Measurements from ENCODE around the gene NUDT17. TPM values are rescaled to one million over a fixed set of nuclear protein-coding genes. Genes with fewer than 3 reads are reported as not detected.
A peak's percentile ranks its signal among the peaks of the same experiment; 100 is the strongest.

The NUDT17 gene
- total RNA-seq, 1 donor from 2014 or later, result 13.6 TPM

DNA sequence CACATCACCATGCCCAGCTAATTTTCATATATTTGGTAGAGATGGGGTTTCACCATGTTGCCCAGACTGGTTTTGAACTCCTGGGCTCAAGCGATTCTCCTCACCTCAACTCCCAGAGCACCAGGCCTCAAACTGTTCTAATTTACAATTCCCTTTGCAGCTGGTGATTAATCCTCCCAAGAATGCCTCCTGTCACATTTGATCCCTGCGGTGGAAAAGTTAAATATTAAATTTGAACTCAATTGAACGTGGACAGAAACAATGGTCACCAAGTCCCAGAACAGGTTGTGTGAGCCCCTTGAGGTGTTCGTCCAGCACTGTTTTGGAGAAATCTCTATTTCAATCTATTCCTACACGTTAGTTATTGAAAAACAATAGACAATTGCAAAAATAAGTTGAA, 42.2 kb downstream of the NUDT17 start:
- peak; percentile 20 for DNase-seq (ENCODE audit: low read depth)

- no peak for DNase-seq (ENCODE audit: low read depth)
Measured at GRCh38 chr1:145889722-145890121, 44.3 kb downstream of the NUDT17 start.

- peak; percentile 83 for DNase-seq (ENCODE audit: low read depth)
Measured at GRCh38 chr1:145891143-145891542, 45.7 kb downstream of the NUDT17 start.

GRCh38 chr1:145891587-145892485, 46.4 kb downstream of the NUDT17 start:
- DNase-seq (ENCODE audit: low read depth), result peak; percentile 99

DNA sequence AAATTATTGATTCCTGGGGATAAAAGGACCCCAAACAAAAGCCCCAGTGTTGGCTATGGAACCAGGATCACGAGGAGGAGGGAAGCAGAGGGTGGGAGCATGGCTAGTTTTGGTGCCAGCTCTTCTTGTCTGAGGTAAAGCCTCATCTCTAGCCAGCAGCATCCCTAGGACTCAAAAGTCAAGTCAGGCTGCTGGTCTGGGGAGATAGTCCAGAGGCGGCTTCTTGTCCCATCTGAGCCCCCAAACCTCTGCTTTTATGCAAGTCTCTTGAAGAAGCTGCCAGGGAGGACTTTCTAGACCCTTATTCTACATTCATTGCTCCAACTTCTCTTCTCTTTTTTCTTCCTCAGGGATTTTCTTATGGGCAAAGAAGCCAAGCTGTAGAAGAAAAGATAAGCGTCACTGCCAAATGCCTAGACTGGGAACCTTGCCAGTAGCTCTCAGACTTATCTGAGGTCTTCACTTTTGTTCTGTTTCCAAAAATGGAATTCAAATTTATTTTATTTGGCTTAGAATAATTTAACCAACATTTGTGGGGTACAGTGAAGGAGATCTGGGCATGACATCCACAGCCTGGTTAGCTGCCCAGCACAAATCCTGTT, 47.2 kb downstream of the NUDT17 start:
- peak; percentile 67 for DNase-seq (ENCODE audit: low read depth)

DNA sequence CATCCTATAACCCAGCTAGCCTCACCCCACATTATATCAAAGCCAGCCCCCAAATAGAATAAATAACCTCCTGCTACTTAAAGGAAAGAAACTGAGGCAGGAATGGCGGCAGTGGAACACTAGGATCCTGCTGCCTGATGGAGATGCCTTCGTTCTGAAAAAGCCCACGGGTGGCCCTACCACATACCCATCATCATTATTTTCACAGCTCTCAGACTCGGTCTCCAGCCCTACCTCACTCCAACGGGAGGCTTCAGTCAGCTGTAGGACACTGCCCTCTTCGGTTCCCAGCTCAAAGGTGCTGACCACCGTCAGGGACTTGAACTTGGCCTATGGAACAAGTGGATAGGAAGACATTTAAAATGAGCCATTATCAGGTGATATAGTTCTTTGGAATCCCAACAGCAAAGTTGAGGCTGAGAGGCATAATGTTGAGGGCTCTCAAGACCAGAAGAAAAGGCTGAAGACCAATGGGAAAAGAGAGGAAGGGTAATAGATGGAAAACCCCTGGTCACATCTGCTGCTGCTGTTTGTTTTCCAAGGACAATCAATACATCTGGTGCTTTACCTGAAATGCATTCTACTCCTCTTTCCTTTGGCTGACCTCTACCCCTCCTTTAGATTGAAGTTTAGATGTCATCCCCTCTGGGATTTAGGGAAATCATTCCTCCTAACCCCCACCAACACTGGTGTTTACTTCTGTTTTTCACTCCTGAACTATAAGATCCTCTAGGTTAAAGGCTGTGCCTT, 48.1 kb downstream of the NUDT17 start:
- no peak for DNase-seq (ENCODE audit: low read depth)

- no peak for DNase-seq (ENCODE audit: low read depth)
Measured at GRCh38 chr1:145895471-145895870, 50.0 kb downstream of the NUDT17 start.

- DNase-seq (ENCODE audit: low read depth), result no peak
Measured at GRCh38 chr1:145897969-145898368, 52.5 kb downstream of the NUDT17 start.

Small RNA genes within 50 kb of the gene (microRNA-seq; reads per million reads assigned to microRNA genes)
- not detected for gene MIR6736

Other genes with a start within 250 kb of the NUDT17 start
- 43.9 and 52.4 TPM in 2 replicates for gene GPR89A, start 237.6 kb upstream of the NUDT17 start, total RNA-seq
- 55.0 and 90.7 TPM in 2 replicates for gene PDZK1, start 138.3 kb upstream of the NUDT17 start, total RNA-seq
- gene CD160, start 126.1 kb upstream of the NUDT17 start, total RNA-seq, result not detected in 2 replicates
- gene RNF115, start 21.5 kb upstream of the NUDT17 start, total RNA-seq, result 22.7 and 30.4 TPM in 2 replicates
- gene POLR3C, start 21.4 kb upstream of the NUDT17 start, total RNA-seq, result 26.8 and 27.2 TPM in 2 replicates
- gene PIAS3, start 13.5 kb downstream of the NUDT17 start, total RNA-seq, result 27.9 and 28.1 TPM in 2 replicates
- gene ANKRD35, start 40.2 kb downstream of the NUDT17 start, total RNA-seq, result 0.13 and 0.31 TPM in 2 replicates
- gene ITGA10, start 64.4 kb downstream of the NUDT17 start, total RNA-seq, result 30.2 and 41.5 TPM in 2 replicates
- gene PEX11B, start 73.1 kb downstream of the NUDT17 start, total RNA-seq, result 27.1 and 34.2 TPM in 2 replicates
- gene RBM8A, start 81.9 kb downstream of the NUDT17 start, total RNA-seq, result 191 and 218 TPM in 2 replicates
- gene LIX1L, start 112.4 kb downstream of the NUDT17 start, total RNA-seq, result 24.4 and 24.7 TPM in 2 replicates
- gene ANKRD34A, start 118.9 kb downstream of the NUDT17 start, total RNA-seq, result 1.6 and 2.5 TPM in 2 replicates
- 36.0 and 37.3 TPM in 2 replicates for gene POLR3GL, start 119.1 kb downstream of the NUDT17 start, total RNA-seq
- 260 and 398 TPM in 2 replicates for gene TXNIP, start 150.9 kb downstream of the NUDT17 start, total RNA-seq
- gene HJV, start 176.1 kb downstream of the NUDT17 start, total RNA-seq, result 184 and 334 TPM in 2 replicates